Measurements from ENCODE around the gene NRG2.

Gene NRG2

DNA sequence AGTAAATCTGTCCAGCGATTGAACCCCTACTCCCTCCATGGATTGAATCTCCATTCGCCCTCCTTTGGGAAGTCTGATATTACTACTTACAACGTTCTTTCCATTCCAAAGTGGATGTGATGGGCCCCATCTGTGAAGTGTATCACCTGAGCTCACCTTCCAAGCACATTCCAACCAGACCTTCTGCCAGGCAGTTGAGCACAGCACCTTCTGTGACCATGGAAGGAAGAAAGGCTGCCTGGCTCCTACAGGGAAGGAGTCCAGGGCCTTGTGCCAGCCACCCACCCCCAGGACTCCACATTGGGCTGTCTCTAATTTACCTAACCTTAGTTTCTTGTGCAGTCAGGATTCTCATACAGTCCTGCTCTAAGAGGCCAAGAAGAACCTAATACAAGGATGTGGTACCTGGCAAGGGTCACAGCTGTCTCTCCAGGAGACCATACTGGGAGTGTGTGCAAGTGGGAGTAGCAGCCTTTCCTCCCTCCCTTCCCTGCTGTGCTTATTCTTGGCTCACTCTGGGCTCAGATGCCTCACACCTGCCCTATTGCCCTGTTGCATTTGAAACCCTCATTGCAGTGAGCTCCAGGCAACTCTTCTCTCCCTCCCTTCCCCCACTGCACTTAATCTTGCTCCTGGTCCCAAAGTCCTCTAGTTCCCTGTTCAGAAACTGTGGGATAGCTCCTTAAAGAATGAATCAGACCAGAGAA, 116.1 kb downstream of the NRG2 start:
- no peak for DNase-seq

DNA sequence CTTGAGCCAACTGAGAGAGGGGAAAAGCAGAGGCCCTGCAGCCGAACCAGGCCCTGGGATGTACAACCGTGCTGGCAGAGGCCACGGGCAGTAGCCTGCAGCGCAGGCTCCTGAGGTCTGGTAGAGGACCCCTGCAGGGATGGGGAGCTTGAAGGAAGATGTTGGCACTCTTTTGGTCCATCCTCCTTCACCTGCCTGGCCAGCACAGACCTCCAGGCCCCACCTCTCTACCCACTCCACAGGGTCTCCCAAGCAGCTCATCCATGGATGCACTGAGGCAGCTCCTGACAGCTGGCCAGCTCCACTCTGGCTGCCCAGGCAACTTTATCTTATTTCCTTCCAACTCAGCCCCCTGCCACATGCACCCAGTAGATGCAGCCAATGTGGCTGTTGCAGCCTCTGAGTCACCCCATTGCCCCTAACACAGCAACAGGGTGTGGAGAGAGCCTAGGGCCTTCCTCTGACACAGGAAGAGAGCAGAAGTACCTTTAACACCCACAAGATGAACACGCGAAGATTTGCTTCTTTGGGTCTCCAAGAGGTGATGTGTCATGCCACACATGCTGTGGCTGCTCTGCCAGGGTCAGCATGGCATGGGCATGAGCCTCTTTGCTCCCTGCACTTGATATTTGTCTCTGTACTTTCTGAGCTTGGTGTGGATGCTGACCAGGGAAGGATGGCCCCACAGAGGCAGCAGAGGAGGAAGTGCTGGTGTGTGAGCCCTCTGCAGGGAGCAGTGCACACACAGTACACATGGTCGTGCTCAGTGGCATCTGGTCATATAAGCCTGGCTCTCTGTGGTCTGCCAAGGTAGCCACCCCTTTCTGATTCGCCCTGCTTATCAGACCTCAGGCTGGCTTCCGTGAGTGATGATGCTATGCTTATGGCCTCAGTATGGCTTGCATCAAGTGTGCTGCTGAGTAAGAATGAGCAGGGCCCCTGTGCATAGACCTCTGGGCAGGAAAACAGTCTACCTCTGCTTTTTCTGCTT, 117.2 kb downstream of the NRG2 start:
- DNase-seq: no peak

DNA sequence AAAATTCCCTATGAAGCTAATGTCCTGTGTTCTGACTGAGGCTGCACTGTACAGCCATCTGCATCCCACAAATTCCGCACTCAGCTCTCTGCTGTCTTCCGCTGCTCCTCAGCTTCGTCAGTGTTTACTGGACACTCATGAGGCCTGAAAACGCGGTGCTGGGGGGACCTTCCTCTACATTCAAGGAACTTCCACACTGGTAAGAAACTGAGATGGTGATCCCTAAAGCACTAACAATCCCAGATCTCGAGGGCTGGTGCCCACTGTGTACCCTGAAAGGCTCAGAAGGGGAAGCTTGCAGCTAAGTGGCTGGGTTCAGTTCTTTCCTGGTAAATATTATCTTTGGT, 117.9 kb downstream of the NRG2 start:
- DNase-seq: no peak

DNA sequence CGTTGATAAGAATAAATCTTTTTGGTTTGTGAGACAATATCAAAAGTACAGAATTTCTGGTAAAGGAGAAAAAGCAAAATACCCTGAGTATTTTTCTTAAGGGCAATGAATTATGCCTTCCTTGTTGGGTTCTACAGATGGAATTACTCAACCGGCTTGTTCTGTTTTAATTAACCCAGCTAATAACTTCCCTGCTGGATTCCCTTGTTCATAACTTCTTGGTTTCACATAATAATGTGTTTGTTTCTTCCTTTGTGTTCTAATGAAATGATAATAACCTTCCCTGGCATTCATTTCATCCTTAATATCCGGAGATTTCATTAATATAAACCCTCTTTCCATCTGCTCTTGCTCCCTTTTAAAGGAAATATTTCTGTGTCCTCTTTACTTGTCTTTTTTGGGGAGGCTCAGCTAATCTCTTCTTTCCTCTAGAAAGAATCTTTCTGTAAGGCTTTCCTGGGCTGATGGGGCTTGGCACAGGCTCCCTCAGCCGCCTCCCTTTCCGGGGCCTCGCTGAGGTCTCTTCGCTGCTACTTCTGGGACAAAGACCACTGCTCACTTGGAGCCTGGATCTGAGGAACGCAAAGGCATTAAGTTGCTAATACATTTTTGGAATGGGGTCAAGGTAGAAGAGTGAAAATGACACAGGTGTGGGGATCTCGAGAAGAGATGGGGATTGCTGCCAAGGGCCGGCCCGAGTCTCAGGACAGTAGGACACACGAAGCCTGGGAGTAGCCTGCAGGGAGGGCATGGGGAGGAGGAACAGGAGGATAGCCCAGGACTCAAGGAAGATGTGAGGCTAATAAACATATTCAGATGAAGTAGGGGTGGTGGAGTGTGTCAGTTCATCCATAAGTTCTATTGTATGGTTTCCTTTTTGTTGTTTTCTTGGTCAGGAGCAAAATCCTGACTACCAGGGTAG, 118.5 kb downstream of the NRG2 start:
- no peak for DNase-seq

DNA sequence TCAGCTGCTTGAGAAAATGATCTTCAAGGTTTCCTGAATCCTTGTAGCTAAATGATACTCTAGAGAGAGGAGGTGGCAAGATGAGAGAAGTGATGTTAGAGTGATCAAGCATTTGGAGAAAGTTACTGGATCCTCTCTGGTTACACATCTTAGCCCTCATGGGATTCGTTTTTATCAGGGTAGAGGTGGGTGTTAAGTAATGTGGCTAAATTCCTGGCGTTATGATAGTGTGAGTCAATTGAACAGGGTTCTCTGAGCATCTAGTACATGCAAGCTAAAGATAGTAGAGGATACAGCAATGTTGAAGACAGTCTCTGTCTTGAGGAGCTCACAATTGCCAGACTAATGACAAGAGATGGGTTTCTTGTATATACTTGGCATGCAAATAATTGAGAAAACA, 123.8 kb downstream of the NRG2 start:
- no peak for DNase-seq

DNA sequence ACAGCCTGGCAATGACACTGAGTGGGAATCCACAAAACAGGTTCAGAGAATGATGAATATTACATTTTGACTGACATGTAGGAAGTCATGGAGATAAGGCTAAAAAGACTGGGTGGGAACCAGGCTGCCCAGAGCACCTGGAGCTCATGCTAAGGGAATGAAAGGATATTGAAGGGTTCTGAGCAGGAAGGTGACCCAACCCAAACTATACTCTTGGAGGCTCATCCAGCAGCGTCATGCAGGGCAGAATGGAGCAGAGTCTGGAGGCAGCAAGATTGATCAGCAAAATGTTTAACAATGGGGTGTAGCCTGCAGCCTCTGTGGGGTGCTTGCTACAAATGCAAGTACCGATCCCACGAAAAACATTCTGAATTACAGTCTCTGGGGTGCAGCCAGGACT, 127.3 kb downstream of the NRG2 start:
- DNase-seq: no peak

DNA sequence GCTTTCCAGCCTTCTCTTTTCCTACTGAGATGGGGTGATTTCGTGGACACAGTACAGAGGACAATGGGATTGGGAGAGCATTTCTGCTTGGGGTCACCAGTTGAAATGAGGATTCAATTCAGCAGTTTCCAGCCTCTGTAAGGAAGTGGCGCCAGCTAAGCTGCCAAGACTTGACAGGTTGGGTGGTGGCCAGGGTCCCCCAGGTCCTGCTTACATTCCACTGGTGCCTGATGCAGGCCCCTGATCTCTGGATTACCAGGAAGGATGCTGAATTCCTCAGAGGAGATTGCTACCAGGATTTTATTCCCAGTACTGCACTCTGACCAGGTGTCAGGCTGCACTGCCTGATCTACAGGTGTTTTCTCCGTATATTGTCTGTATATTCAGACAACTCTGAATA, 127.8 kb downstream of the NRG2 start:
- no peak for DNase-seq

DNA sequence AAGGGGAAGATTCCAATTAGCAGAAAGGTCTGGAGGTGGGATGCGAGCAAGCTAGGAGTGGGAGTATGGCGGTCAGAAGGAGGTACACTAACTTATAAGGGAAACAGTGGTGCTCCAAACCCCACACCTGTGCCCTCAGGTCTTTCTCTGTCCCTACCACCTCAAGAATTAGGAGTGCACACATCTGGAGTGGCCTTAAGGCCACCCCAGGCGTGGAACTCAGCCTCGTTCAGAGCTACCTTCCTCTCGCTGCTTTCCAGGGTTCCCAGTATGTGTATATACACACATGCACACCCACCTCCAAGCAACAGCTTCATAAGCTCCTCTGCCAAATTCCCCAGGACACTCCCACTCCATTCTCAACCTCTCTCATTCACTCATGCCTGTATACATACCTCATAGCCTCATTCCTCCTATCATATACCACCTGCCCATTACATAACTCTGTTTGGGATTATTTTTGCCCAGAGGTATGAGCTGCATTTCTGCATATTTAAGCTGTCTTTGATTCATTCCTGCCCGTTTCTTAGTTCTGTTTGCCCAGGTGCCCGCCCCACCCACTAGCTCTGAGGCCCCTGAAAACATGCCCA, 128.8 kb downstream of the NRG2 start:
- DNase-seq: no peak

DNA sequence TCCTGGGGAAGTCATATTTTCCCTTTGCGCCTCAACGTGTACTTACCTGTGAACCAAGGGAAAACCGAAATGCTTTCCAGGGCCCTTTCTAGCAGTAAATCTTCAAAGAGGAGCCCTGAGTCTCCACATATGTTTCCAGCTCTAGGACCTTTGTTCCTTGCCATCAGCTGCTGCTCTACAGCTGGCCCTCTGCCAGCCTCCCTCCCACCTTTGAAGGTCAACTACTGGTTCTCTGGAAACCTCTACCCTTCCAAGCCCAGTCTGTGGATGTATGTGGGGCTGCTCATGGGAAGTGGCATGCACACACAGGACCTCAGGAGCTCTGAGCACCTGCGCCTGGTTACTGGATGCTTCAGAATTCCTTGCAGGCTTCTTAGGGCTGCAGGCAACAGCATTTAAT, 130.3 kb downstream of the NRG2 start:
- no peak for DNase-seq

DNA sequence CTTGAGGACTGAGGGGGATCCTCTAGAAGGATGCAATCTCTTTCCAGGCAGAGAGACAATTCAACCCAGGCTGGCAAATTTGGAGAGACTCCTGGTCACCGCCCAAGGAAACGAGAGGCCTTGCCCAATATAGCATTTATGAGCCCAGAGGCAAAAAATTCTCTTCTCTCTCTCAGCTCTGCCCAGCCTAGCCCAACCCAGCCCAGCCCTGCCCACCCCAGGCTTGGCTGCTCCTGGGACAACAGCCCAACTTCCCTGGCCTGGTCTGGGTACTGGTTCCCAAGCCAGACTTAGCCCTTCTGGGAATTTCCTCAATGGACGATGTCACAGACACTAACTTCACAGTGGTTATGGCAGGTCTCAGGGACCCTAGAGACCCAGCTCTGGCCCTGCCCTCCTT, 130.9 kb downstream of the NRG2 start:
- no peak for DNase-seq

DNA sequence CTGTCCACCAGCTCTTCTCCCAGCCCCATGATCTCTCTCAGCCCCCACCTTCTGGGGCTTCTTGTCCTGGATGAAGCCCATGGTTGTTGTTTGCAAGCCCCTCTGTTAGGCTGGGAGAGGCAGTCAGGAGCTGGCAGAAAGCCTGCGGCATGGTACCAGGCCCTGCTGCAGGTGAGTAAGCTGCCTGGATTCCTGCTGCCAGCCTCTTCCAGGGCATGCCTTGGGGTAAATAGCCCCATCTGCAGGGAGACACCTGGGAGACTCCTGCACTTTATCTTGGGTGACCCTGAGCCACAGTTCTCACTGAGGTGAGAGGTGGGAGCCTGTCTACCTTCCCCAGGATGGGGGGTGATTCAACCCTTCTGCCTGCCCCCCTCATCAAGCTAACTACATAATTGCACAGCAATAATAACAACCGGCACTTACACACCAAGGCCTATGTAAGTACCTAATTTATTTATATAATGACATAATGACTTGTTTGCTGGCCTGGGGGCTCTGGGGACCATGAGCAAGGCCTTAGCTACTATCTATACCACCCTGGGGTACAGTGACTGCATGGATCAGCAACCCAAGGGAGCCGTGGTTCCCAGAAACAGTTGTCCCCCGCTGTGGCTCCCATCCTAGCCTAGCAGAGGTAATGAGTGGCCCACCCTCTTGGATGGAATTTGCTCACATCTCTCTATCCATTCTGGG, 131.5 kb downstream of the NRG2 start:
- no peak for DNase-seq

DNA sequence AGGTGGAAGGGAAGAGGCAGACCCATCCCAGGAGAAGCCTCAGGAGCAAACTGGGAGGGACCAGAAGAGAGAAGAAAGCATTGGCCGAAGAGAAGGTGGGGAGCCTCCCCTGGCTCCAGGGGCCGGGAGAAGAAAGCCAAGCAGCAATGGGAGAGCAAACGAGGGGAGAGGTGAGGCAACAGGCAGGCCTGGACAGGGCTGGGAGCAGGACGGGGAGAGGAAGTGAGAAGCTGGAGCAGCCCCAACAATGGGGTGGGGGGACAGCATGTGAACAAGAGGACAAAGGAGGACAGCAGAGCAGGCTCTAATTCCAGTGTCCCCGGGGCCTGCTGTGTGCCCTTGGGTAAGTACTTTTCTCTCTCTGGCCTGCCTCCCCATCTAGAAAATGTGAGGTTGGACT, 132.2 kb downstream of the NRG2 start:
- DNase-seq: no peak

DNA sequence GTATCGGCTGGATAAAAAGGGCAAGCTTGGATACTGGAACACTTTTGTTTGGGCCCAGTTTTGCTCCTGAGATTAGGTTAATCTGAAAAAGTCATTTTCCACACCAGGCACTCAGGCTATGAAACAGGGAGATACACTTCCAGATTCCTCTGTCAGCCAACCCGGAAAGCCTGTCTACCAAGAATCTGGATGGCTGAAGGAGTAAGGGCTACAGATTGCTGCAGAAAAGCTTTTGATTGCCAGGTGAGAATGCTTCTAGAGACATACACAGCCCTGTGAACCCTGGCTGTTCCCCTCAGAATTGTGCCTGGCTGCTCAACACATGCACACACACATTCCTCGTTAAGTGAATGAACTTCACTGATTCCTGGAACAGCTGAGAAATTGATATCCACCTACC, 133.1 kb downstream of the NRG2 start:
- no peak for DNase-seq

DNA sequence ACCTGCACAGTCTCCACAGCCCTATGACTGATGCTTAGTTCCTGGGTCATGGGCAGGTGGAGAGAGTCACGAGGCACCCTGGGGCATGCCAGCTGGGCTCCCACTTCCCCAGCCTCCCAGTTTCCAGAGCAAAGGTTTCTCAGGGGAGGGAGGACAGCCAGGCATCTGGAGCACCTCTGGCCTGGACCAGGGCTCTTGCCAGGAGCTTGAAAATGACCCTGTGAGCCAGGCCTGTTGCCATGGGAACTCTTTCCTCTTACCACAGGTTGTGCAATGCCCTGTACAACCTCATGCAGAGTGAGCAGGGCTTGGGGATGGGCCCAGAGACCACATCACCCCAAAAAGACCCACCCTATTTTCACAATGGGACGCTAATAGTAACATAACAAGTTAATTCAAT, 134.3 kb downstream of the NRG2 start:
- no peak for DNase-seq

DNA sequence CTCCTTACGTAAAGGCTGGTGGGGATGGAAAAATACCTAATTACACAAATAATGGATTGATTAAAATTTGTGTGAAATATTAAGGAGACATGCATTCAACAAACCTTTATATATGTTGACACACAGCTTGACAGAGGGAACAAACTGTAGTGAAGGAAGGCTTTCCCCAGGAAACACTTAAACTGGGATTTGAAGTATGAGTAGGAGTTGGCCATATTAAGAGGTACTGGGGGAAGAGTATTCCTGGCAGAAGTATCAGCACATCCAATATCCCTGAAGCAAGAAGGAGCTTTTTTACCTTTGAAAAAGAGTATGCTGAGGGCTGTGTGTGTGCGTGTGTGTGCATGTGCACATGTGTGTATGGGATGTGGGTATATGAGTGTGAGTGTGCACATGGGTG, 136.4 kb downstream of the NRG2 start:
- DNase-seq: no peak

DNA sequence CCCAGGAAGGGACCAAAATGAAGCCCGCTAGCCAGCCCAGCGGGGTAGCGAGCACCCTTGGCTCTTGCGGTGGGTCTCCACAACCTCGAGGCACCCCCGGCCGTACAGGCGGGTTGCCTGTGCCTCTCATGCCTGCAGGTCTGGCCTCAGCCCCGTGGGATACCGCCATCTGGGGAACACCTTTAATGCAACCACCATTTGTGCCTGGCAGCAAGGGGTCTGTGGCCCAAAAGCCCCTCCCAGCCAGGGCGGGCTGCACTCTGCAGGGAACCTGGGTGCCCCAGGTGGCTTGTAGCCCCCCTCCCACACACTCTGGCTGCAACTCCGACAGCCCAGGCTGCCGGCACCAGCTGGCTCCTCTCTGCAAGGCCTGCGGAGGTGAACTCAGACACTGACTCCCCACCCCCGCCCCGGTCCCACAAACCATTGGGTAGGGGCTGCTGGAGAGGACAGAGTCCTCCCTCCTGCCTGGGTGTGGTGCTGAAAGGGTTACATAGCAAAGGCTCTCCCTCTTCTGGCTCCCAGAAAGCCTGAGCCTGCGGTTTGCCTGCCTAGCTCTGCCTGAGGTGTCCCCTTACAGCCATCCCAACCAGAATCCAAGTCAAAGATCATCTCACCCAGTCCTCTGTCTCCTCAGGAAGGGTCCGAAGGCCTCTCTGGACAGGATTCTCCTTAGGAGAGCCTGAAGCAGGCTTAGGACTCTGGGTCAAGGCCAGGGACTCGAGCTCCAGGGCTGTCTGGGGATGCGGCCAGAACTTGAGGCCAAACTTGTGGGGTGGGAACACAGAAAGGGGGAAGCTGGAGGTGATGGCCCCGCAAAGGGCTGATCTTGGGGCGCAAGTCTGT, 138.1 kb downstream of the NRG2 start:
- no peak for DNase-seq

DNA sequence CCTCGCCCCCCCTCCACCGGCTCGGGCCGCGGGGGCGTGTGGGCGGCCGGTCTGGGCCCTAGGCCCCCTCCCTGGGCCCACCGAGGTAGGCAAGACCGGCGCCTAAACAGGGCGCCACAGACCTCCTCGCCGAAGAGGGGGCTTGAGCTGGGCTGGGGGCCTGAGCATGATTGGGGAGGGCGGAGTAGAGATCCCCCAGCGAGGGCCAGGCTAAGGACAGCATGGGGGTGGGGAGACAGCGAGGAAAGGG, 138.6 kb downstream of the NRG2 start:
- DNase-seq: no peak

DNA sequence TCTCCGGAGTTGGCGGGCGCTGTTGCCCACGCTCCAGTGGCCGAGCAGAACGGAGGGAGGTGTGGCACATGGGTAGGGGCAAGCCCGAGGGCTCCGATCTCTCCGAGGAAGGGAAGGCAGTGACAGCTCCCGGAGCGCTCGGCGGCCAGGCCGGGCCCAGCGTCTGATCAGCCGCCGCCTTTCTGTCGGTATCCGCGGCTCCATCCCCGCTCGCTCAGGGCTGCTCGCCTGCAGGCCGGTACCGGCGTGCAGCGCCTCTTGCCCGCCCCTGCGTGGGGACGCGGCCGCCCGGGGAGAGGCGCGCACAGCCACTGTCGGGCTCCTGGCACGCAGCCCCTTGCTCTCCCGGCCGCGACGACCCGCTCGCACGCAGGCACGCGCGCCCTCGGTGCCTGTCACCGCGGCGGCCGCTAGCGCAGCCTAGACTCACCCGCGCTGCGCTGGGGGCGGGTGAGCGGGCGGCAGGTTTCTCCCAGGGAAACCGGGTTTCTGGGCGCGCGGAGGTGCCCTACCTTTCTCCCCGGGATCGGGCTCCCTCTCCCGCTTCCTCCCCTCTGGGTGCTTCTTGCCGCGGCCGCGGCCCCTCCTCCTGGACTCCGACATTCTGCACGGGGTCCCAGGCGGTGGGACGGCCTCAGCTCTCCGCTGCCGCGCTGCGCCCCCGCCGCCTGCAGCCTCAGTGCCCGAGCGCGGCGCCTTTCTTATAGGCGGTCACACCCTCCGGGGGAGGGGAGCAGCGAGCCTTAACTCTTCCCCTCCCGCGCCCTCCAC, 139.1 kb downstream of the NRG2 start:
- DNase-seq: no peak

DNA sequence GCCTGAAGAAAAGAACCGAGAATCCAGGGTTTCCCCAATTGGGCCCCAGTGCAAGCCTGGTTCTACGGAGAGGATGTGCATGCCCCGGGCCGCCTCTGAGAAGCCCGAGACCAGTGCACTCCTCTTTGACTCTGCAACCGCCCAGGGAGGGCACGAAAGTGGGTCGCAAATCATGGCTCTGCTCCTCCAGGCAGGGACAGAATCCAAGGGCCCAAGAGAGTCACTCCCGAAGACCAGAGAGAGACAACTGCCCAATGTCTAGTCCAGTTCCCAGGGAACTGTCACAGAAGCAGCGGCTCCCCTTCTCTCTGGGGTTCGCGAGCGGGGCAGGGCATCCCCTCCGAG, 139.7 kb downstream of the NRG2 start:
- DNase-seq: no peak

DNA sequence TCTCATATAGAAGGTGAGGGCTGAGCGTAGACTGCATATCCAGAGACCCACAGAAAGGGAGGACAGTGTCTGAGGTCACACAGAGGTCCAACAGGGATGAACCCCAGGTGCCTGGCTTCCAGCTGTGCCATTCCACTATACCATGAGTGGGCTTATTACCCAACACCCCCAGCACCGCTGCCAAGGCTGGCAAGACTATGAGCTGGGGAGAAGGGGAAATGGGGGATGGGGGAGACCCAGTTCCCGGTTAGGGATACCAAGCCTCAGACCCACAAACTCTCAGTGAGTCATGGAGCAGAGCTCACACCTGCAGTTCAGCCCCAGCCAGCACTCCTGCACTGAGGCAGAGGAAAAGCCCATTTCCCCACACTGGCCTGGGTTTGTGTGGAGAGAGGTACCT, 141.1 kb downstream of the NRG2 start:
- no peak for DNase-seq

DNA sequence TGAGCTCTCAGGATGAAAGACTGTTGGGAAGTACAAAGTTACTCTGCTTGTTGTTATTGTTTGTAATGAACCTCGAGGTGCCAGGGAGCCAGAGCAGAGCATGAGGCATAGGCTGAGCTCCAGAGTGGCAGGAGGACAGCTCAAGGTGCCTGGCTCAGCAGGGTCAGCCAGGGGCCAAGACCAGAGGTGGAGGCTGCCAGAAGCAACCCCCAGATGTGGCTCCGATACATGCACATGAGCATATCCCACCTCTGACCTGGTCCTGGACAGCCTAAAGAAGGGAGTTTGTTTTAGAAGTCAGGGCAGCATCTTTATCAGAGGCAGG, 141.9 kb downstream of the NRG2 start:
- no peak for DNase-seq
